Ovary (tissue), 3 donors: ENCODE measurements around the gene SAMD10.

Experiments
- CTCF ChIP-seq, 3 donors: fragments of 450-650 bp in 2 of 3; fragments of 200-600 bp in 1 of 3; IDR thresholded peaks; one replicate each; pipeline versions ENCODE4 v1.5.1 to v1.8.0; 2016 to 2022; ENCODE audit warnings: antibody characterized with exemption in 3 of 3, mild to moderate bottlenecking in 1 of 3
- EP300 ChIP-seq: sonication (generic); formaldehyde crosslinking; IDR thresholded peaks from one replicate; pipeline ENCODE4 v1.6.1; 2017; ENCODE audit warnings: antibody characterized with exemption
- POLR2A ChIP-seq: fragments of 450-650 bp; IDR thresholded peaks from one replicate; pipeline ENCODE4 v1.6.1; 2017; ENCODE audit warnings: antibody characterized with exemption, mild to moderate bottlenecking, moderate library complexity
- donor health status: DM: no; HTN: no; CAD: no.

- no peak for TF ChIP-seq CTCF (IDR thresholded peaks at IDR 0.05)
- TF ChIP-seq POLR2A: no peak
- TF ChIP-seq EP300: no peak
Observed at GRCh38 chr20:63961664-63962425, 17.6 kb downstream of the SAMD10 start.
